GM19455 (cell line): ENCODE measurements around the gene NUDT9.
A peak's percentile ranks its signal among the peaks of the same experiment; 100 is the strongest.
"Not testable (repeated sequence)": the region's sequence is repeated elsewhere in the genome, so short reads cannot be mapped to it uniquely, and the experiment has no call there.

Source experiments
- ATAC-seq: cut with Tn5 transposase; IDR thresholded peaks from one replicate; pipeline ENCODE4 v1.9.1; 2021; ENCODE audit not compliant: unreplicated experiment

Gene NUDT9, protein sequence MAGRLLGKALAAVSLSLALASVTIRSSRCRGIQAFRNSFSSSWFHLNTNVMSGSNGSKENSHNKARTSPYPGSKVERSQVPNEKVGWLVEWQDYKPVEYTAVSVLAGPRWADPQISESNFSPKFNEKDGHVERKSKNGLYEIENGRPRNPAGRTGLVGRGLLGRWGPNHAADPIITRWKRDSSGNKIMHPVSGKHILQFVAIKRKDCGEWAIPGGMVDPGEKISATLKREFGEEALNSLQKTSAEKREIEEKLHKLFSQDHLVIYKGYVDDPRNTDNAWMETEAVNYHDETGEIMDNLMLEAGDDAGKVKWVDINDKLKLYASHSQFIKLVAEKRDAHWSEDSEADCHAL

GRCh38 chr4:87422104-87423052, at the start of gene NUDT9:
NUDT9 (plus strand) TSS chr4:87422573; CDS start chr4:87422906, 333 bp downstream.
- peak; percentile 86 for ATAC-seq

GRCh38 chr4:87375719-87376291, 46.6 kb upstream of the NUDT9 start:
- no peak for ATAC-seq

DNA sequence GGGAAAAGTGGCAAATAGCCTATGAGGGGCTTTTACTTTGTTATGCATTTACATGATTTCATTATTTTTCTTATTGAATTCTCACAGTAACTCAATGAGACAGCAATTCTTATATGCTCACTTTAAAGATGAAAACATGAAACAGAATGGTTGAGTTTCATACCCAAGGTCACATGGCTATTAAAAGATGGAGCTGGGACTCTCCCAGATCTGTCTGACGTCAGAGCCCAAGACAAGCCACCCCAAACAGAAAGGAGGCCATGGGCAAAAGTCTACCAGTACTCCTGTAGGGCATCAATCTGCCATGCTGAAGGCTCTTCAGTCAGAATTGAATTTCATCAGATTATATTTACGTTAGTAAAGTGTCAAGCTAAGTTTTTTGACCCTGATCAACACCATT, 44.6 kb upstream of the NUDT9 start:
- no peak for ATAC-seq

DNA sequence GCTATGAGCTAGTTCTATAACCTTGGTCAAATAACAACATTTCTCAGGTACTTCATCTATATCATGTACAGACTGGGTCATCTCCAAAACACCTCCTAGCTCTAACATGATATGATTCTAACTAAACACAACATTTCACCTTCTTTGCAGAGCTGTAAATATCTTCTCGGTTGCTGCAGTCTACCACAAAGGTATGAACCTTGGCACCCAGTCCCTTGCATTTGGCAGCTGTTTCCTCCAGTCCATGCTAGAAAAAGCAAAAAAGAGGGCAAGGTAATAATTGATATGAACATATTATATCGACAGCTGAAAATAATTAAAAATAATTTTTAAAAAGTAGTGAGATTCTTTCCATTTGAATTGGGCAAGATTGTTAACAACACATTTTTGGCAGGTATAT, 40.3 kb upstream of the NUDT9 start:
- no peak for ATAC-seq

- ATAC-seq = no peak
These were observed 39.4 kb upstream of the NUDT9 start for GRCh38 chr4:87382931-87383330.

DNA sequence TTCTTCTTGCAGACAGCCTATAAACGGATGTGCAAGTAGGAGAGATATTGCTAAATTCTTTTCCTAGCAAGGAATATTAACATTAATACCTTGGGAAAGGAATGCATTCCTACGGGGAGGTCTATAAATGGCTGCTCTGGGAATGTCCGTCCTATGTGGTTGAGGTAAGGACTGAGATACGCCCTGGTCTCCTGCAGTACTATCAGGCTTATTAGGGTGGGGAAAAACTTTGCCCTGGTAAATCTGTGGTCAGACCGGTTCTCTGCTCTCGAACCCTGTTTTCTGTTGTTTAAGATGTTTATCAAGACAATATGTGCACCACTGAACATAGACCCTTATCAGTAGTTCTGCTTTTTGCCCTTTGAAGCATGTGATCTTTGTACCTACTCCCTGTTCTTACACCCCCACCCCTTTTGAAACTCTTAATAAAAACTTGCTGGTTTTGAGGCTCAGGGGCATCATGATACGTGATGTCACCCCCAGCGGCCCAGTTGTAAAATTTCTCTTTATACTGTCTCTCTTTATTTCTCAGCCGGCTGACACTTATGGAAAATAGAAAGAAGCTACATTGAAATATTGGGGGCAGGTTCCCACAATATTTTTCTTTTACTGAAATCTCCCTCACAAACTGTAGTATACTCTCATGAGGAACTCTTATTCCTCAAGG, 37.8 kb upstream of the NUDT9 start:
- not testable (repeated sequence) for ATAC-seq

- no peak for ATAC-seq
These were observed 35.1 kb upstream of the NUDT9 start for GRCh38 chr4:87387237-87387636.

GRCh38 chr4:87388901-87389300, 33.5 kb upstream of the NUDT9 start:
- ATAC-seq = no peak

- ATAC-seq = not testable (repeated sequence)
These were observed 32.3 kb upstream of the NUDT9 start for GRCh38 chr4:87390055-87390454.

DNA sequence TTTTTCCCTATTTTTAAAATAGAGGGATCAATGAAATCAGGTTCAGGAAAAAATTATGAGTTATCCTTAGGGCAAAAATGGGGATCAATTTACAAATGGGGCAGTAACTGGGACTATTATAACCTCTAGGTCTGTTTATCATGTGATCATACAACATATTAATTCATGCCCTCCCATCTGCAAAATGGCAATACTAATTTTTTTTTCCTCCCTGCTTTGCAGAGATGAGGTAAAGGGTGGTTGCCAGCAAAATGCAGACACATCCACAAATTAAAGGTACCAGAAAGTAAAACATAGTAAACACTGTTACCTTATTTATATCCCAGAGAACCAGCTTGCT, 31.9 kb upstream of the NUDT9 start:
- peak; percentile 2 for ATAC-seq

DNA sequence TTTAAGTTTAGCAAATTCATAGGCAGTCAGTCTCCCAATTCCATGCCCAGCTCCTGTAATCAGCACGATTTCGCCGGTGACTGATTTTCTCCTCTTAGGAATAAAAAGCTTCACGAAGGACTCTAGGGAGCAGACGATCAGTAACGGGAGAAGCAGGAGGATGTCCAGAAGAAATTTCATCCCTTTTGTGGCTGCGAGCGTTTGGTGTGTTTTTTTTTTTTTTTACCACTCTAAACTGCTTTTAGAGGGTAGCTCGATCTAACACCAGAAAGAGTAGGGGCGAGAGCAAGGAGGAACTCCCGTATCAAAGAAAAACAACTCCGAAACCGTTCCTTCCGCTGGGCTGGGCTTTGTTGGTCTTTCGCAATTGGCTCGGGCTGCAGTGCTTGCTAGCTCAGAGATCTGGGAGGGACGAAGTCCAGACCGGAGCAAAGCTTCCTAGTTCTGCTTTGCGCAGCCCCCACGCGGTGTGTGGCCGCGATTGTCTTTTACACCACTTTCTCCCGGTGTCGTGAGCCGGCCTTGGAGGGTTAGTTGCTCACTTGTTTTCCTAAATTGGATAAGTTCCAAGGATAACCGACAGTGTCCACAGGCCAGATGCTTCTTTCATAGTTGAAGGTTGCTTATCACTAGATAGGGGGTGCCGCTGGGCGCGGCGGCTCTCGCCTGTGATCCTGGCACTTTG, 31.3 kb upstream of the NUDT9 start, which contains the start of gene HSD17B11:
Gene HSD17B11, minus strand, starts transcription at position 298 of the 685 bp plus-strand sequence. Its CDS starts 118 bp downstream, at position 180.
- ATAC-seq = peak; percentile 99

DNA sequence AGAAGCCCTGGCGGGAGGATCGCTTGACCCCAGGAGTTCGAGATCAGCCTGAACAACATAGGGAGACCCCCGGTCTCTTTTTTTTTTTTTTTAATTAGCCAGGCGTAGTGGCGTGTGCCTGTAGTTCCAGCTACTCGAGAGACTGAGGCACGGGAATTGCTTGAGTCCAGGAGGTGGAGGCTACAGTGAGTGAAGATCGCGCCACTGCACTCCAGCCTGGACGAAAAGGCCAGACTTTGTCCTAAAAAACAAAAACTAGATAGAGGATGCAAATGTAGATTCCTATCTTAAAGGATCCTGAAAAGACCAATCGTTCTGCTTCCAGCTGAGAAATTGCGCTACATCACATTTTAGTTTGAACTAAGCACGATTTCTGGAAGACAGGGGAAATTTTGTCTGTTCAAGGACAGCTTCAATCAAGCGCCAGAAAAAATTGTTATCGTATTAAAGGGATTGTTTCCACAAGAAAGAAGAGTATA, 30.8 kb upstream of the NUDT9 start:
- ATAC-seq = peak; percentile 20

DNA sequence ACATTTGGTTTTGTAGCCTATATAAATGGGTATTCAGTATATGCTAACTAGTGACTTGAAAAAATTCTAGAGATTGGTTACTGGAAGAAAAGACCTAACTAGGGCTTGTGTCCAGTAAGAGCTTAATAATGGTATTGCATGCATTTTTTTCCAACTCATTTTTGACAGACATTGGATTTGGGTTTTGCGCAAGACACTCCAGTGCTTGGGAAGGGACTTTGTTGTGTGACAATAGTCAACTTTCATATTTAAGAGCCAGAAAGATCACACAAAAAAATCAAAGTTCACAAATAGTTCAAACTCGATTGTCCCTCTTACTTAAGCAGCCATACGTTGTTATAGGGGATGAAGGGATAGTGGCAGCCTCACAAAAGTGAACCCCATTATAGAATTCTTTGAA, 30.2 kb upstream of the NUDT9 start:
- no peak for ATAC-seq

DNA sequence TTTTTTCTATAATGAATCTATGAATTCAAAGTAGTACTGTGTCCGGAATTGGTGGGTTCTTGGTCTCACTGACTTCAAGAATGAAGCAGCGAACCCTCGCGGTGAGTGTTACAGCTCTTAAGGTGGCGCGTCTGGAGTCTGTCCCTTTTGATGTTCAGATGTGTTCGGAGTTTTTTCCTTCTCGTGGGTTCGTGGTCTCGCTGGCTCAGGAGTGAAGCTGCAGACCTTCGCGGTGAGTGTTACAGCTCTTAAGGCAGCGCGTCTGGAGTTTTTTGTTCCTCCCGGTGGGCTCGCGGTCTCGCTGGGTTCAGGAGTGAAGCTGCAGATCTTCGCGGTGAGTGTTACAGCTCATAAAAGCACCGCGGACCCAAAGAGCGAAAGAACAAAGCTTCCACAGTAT, 27.3 kb upstream of the NUDT9 start:
- not testable (repeated sequence) for ATAC-seq

DNA sequence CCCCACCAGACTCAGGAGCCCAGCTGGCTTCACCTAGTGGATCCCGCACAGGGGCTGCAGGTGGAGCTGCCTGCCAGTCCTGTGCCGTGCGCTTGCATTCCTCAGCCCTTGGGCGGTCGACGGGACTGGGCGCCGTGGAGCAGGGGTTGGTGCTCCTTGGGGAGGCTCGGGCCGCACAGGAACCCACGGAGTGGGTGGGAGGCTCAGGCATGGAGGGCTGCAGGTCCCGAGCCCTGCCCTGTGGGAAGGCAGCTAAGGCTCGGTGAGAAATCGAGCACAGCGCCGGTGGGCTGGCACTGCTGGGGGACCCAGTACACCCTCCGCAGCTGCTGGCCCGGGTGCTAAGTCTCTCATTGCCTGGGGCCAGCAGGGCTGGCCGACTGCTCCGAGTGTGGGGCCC, 26.5 kb upstream of the NUDT9 start:
- ATAC-seq = not testable (repeated sequence)

GRCh38 chr4:87399148-87399547, 23.2 kb upstream of the NUDT9 start:
- no peak for ATAC-seq

GRCh38 chr4:87399954-87400353, 22.4 kb upstream of the NUDT9 start:
- ATAC-seq = no peak

- ATAC-seq = not testable (repeated sequence)
These were observed 18.6 kb upstream of the NUDT9 start for GRCh38 chr4:87403732-87404131.

DNA sequence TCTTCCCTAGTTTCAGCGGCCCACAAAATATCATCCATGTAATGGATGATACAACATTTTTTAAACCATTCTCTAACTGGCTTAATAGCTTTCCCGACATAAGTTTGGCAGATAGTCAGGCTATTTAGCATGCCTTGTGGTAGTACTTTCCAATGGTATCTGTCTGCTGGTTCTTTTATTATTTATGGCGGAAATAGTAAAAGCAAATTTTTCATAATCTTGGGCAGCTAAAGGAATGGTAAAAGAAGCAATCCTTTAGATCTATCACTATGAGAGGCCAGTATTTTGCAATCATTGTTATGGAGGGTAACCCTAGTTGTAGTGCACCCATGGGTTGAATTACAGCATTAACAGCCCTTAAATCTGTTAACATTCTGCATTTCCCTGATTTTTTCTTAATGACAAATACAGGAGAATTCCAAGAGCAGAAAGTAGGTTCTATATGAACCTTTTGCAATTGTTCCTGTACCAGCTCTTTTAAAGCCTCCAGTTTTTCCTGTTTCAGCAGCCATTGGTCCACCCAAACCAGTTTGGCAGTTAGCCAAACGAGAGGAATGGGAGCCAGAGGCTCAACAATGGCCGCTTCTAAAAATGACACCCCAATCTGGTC, 17.1 kb upstream of the NUDT9 start:
- no peak for ATAC-seq

- no peak for ATAC-seq
These were observed 15.9 kb upstream of the NUDT9 start for GRCh38 chr4:87406462-87406861.
